Esophagus (tissue), 2 donors: ENCODE results near the gene DAGLA. TPM values are rescaled to one million over a fixed set of nuclear protein-coding genes. Genes with fewer than 3 reads are reported as not detected.

Experiments used
- H3K27ac ChIP-seq, 2 donors: one replicate each; pipeline ENCODE4 v1.5.1; 2013; ENCODE audit warnings: low read depth in 2 of 2, mild to moderate bottlenecking in 2 of 2, inconsistent platforms in 1 of 2, low read length in 1 of 2, moderate library complexity in 1 of 2
- H3K27me3 ChIP-seq, 2 donors: one replicate each; pipeline ENCODE4 v1.6.1; 2013; ENCODE audit warnings: low read length in 2 of 2, control low read depth in 1 of 2, mild to moderate bottlenecking in 1 of 2; ENCODE audit not compliant: insufficient read depth in 2 of 2, control insufficient read depth in 1 of 2
- H3K36me3 ChIP-seq, 2 donors: one replicate each; pipeline ENCODE4 v1.6.1; 2013; ENCODE audit warnings: low read length in 1 of 2; ENCODE audit not compliant: control insufficient read depth in 2 of 2, insufficient read depth in 2 of 2
- H3K4me1 ChIP-seq, 2 donors: one replicate each; pipeline ENCODE4 v1.6.1; 2013; ENCODE audit warnings: low read length in 1 of 2; ENCODE audit not compliant: control insufficient read depth in 2 of 2, insufficient read depth in 2 of 2
- H3K4me3 ChIP-seq, 2 donors: one replicate each; pipeline ENCODE4 v1.5.1; 2013; ENCODE audit warnings: low read length in 2 of 2, mild to moderate bottlenecking in 2 of 2, low read depth in 1 of 2, moderate library complexity in 1 of 2
- H3K9me3 ChIP-seq, 2 donors: one replicate each; pipeline ENCODE4 v1.6.1; 2013; ENCODE audit warnings: mild to moderate bottlenecking in 2 of 2, low read depth in 1 of 2, low read length in 1 of 2, moderate library complexity in 1 of 2; ENCODE audit not compliant: control insufficient read depth in 2 of 2, insufficient read depth in 1 of 2
- WGBS, 2 donors: extraction: QIAGEN DNeasy Blood & Tissue Kit; methylation state at CpG; one replicate each; pipeline ENCODE4 v1.1.7; 2013; 5-methylcytosine and 5-hydroxymethylcytosine counted together
- polyA plus RNA-seq, 2 donors: library from polyadenylated mRNA; stranded (reverse); fragments of 200-250 nt; gene quantifications; one replicate each; pipeline ENCODE4 v1.2.3, GENCODE V29; 2013
- donor health status: healthy with polysubstance abuse.
- donor health status: Bipolar disorder and iron deficiency.

Gene DAGLA
- polyA plus RNA-seq, 2 donors, result 1.7 to 5.0 TPM

GRCh38 chr11:61752925-61753521, 72.8 kb downstream of the DAGLA start:
- H3K27me3 ChIP-seq, result no peaks in the 10 kb centered on the region
- WGBS, 2 donors, result 33 to 41% methylated on average over 17 of the region's 17 CpGs

GRCh38 chr11:61753672-61754071, 73.5 kb downstream of the DAGLA start:
- Histone ChIP-seq H3K9me3 (no peaks in the 10 kb centered on the region), H3K27me3 (no peaks in the 10 kb centered on the region), H3K4me3 (no peak overlapping the region), H3K36me3 (no peaks in the 10 kb centered on the region), H3K4me1 (peaks cover 0 to 19% of the 10 kb centered on the region in 2 donors), H3K27ac (no peak overlapping the region)
- WGBS, 2 donors, result 82 to 89% methylated on average over 5 of the region's 5 CpGs

More at GRCh38 chr11:61752925-61753521, 72.8 kb downstream of the DAGLA start:
- Histone ChIP-seq H3K27ac (no peak overlapping the region), H3K4me1 (peaks cover 0 to 17% of the 10 kb centered on the region in 2 donors), H3K36me3 (no peaks in the 10 kb centered on the region), H3K4me3 (peak overlapping the region; percentile 35 to 38), H3K9me3 (no peaks in the 10 kb centered on the region)

- H3K4me1 ChIP-seq, result peaks cover 0 to 19% of the 10 kb centered on the region in 2 donors
- H3K36me3 ChIP-seq, result no peaks in the 10 kb centered on the region
- no peaks in the 10 kb centered on the region for H3K27me3 ChIP-seq
- no peaks in the 10 kb centered on the region for H3K9me3 ChIP-seq
- no peak overlapping the region for H3K27ac ChIP-seq
- no peak overlapping the region for H3K4me3 ChIP-seq
- WGBS, 2 donors, result 77 to 91% methylated on average over 29 to 31 of the region's 31 CpGs
These were observed 74.6 kb downstream of the DAGLA start for GRCh38 chr11:61754534-61755482.

GRCh38 chr11:61756147-61756451, 75.9 kb downstream of the DAGLA start:
- H3K9me3 ChIP-seq, result no peaks in the 10 kb centered on the region
- no peaks in the 10 kb centered on the region for H3K27me3 ChIP-seq
- no peak overlapping the region for H3K27ac ChIP-seq
- peaks cover 0 to 19% of the 10 kb centered on the region in 2 donors for H3K4me1 ChIP-seq
- 44 to 77% methylated on average over 4 of the region's 4 CpGs for WGBS, 2 donors
- no peaks in the 10 kb centered on the region for H3K36me3 ChIP-seq
- no peak overlapping the region for H3K4me3 ChIP-seq

GRCh38 chr11:61756452-61757212, 76.4 kb downstream of the DAGLA start:
- no peak overlapping the region for H3K27ac ChIP-seq
- H3K4me3 ChIP-seq, result no peak overlapping the region
- H3K4me1 ChIP-seq, result peaks cover 0 to 19% of the 10 kb centered on the region in 2 donors
- no peaks in the 10 kb centered on the region for H3K27me3 ChIP-seq
- H3K9me3 ChIP-seq, result no peaks in the 10 kb centered on the region
- WGBS, 2 donors, result 44 to 75% methylated on average over 9 of the region's 9 CpGs
- H3K36me3 ChIP-seq, result no peaks in the 10 kb centered on the region

GRCh38 chr11:61757213-61757862, 77.1 kb downstream of the DAGLA start:
- Histone ChIP-seq H3K27ac (no peak overlapping the region), H3K36me3 (no peaks in the 10 kb centered on the region)
- WGBS, 2 donors, result 72 to 84% methylated on average over 15 of the region's 15 CpGs

GRCh38 chr11:61760946-61761345, 80.8 kb downstream of the DAGLA start:
- Histone ChIP-seq H3K4me1 (peaks cover 0 to 16% of the 10 kb centered on the region in 2 donors), H3K27ac (no peak overlapping the region), H3K4me3 (no peak overlapping the region), H3K9me3 (no peaks in the 10 kb centered on the region), H3K27me3 (no peaks in the 10 kb centered on the region), H3K36me3 (no peaks in the 10 kb centered on the region)
- WGBS, 2 donors, result 58 to 77% methylated on average over 10 to 13 of the region's 13 CpGs

More at GRCh38 chr11:61757213-61757862, 77.1 kb downstream of the DAGLA start:
- H3K27me3 ChIP-seq, result no peaks in the 10 kb centered on the region
- peaks cover 0 to 16% of the 10 kb centered on the region in 2 donors for H3K4me1 ChIP-seq
- H3K4me3 ChIP-seq, result no peak overlapping the region
- H3K9me3 ChIP-seq, result no peaks in the 10 kb centered on the region

- Histone ChIP-seq H3K27ac (no peak overlapping the region), H3K4me1 (peaks cover 0 to 9% of the 10 kb centered on the region in 2 donors), H3K4me3 (no peak overlapping the region), H3K36me3 (no peaks in the 10 kb centered on the region), H3K9me3 (no peaks in the 10 kb centered on the region), H3K27me3 (no peaks in the 10 kb centered on the region)
- 79 to 80% methylated on average over 11 of the region's 11 CpGs for WGBS, 2 donors
These were observed 81.4 kb downstream of the DAGLA start for GRCh38 chr11:61761440-61762222.
